Stomach (tissue), 9 donors: Measurements from ENCODE around the gene PCSK4. TPM values are rescaled to one million over a fixed set of nuclear protein-coding genes. Genes with fewer than 3 reads are reported as not detected.
"Not testable (repeated sequence)": the region's sequence is repeated elsewhere in the genome, so short reads cannot be mapped to it uniquely, and the experiment has no call there.

Experiments
- DNase-seq, 2 donors: peaks; one replicate each; pipeline versions ENCODE4 v3.0.0 to v3.0.0-alpha.2; 2013 to 2019
- H3K27ac ChIP-seq, 5 donors: fragments of 200-600 bp in 4 of 5; sonication (generic) in 4 of 5; one replicate each; pipeline ENCODE4 v1.5.1; 2013 to 2019; ENCODE audit warnings: mild to moderate bottlenecking in 1 of 5, moderate library complexity in 1 of 5
- H3K27me3 ChIP-seq, 3 donors: fragments of 200-600 bp; sonication (generic); one replicate each; pipeline ENCODE4 v1.5.1; 2017 to 2019; ENCODE audit warnings: mixed run types in 1 of 3
- H3K36me3 ChIP-seq, 4 donors: fragments of 200-600 bp; sonication (generic); 1 replicate in 3 of 4; 2 replicates in 1 of 4; pipeline ENCODE4 v1.5.1; 2016 to 2019
- H3K4me1 ChIP-seq, 4 donors: fragments of 200-600 bp; sonication (generic); one replicate each; pipeline ENCODE4 v1.5.1; 2016 to 2019
- H3K4me3 ChIP-seq, 4 donors: fragments of 200-600 bp; sonication (generic) in 3 of 4; one replicate each; pipeline ENCODE4 v1.5.1; 2016 to 2019; ENCODE audit warnings: mild to moderate bottlenecking in 1 of 4
- H3K9me3 ChIP-seq, 4 donors: fragments of 200-600 bp; sonication (generic); one replicate each; pipeline ENCODE4 v1.5.1; 2016 to 2019
- CTCF ChIP-seq, 7 experiments: fragments of 450-650 bp in 4 of 7; fragments of 200-600 bp in 3 of 7; sonication (generic) in 3 of 7; IDR thresholded peaks; one replicate each; pipeline ENCODE4 v1.5.1; 2016 to 2019; ENCODE audit warnings: antibody characterized with exemption in 7 of 7, control low read depth in 2 of 7, mild to moderate bottlenecking in 1 of 7
- EP300 ChIP-seq: sonication (generic); formaldehyde crosslinking; IDR thresholded peaks from one replicate; pipeline ENCODE4 v1.6.1; 2017; ENCODE audit warnings: antibody characterized with exemption
- POLR2A ChIP-seq, 4 donors: fragments of 450-650 bp; IDR thresholded peaks; one replicate each; pipeline ENCODE4 v1.6.1; 2016; ENCODE audit warnings: antibody characterized with exemption in 4 of 4, control low read depth in 2 of 4, mild to moderate bottlenecking in 1 of 4, moderate library complexity in 1 of 4
- POLR2AphosphoS5 ChIP-seq, 3 donors: sonication (generic); formaldehyde crosslinking; IDR thresholded peaks; one replicate each; pipeline ENCODE4 v1.6.1; 2016; ENCODE audit warnings: antibody characterized with exemption in 3 of 3
- WGBS, 5 donors: extraction: QIAGEN DNeasy Blood & Tissue Kit in 3 of 5; methylation state at CpG; one replicate each; pipeline versions ENCODE4 v1.1.5 to v1.1.7; 2013 to 2018; 5-methylcytosine and 5-hydroxymethylcytosine counted together
- intact Hi-C: fragments of 100-400 bp; cut with DNase I; formaldehyde crosslinking; loops from one replicate; pipeline ENCODE4 v1.15.1; 2023; ENCODE audit warnings: low total_unique reads
- polyA plus RNA-seq, 3 donors: library from polyadenylated mRNA; stranded (reverse); fragments of 200-250 nt; gene quantifications; one replicate each; pipeline ENCODE4 v1.2.3, GENCODE V29; 2013
- total RNA-seq, 5 donors: library from RNA; depleted of rRNA; stranded (reverse); fragments of >200 nt; gene quantifications; one replicate each; pipeline versions ENCODE4 v1.1.0 to v1.2.3, GENCODE V29; 2014 to 2016
- donor health status: healthy with polysubstance abuse.
- donor health status: Bipolar disorder and iron deficiency.
- donor health status: healthy.

The PCSK4 gene
- total and polyA plus RNA-seq, 8 donors: 1.7 to 26.8 (median 4.1) TPM; not detected in 2

- TF ChIP-seq EP300: no peak
- TF ChIP-seq CTCF (IDR thresholded peaks at IDR 0.05): no peak
- no peak for TF ChIP-seq POLR2A (IDR thresholded peaks at IDR 0.05)
- TF ChIP-seq POLR2AphosphoS5 (IDR thresholded peaks at IDR 0.05): no peak
- peak in 1 of 2 donors; percentile 9 for DNase-seq
- H3K27ac ChIP-seq: no peak overlapping the region
- no peaks in the 10 kb centered on the region for H3K9me3 ChIP-seq
- intact Hi-C loops: no loop called here
- H3K36me3 ChIP-seq: peaks cover 0 to 6% (median 2%) of the 10 kb centered on the region in 4 donors
- H3K4me1 ChIP-seq: peaks cover 18 to 26% (median 23%) of the 10 kb centered on the region in 4 donors
- H3K4me3 ChIP-seq: no peak overlapping the region
- H3K27me3 ChIP-seq: no peaks in the 10 kb centered on the region
- 88 to 94% (median 90%) methylated on average over 16 to 36 of the region's 36 CpGs for WGBS, 5 donors
These were observed 8.2 kb downstream of the PCSK4 start for GRCh38 chr19:1481893-1482360.

- peaks cover 18 to 29% (median 24%) of the 10 kb centered on the region in 4 donors for H3K4me1 ChIP-seq
- WGBS, 5 donors: 77 to 92% (median 80%) methylated on average over 17 to 26 of the region's 26 CpGs
- H3K27me3 ChIP-seq: peaks cover 0 to 3% (median 0%) of the 10 kb centered on the region in 3 donors
- intact Hi-C loops: no loop called here
- peaks cover 0 to 10% (median 5%) of the 10 kb centered on the region in 4 donors for H3K36me3 ChIP-seq
- TF ChIP-seq EP300 (no peak), CTCF (IDR thresholded peaks at IDR 0.05) (no peak), POLR2A (IDR thresholded peaks at IDR 0.05) (no peak), POLR2AphosphoS5 (IDR thresholded peaks at IDR 0.05) (no peak)
- DNase-seq: no peak
- no peak overlapping the region for H3K4me3 ChIP-seq
- no peaks in the 10 kb centered on the region for H3K9me3 ChIP-seq
- no peak overlapping the region for H3K27ac ChIP-seq
These were observed 8.8 kb downstream of the PCSK4 start for GRCh38 chr19:1481224-1481892.

- 0 to 1% (median 0%) methylated on average over 24 to 71 of the region's 71 CpGs for WGBS, 5 donors
- intact Hi-C loops: no loop called here
- peaks cover 0 to 23% (median 1%) of the 10 kb centered on the region in 3 donors for H3K27me3 ChIP-seq
- peak within 1 kb of the TSS; percentile 79 to 89 (median 82) for H3K27ac ChIP-seq
- peaks cover 20 to 33% (median 28%) of the 10 kb centered on the region in 4 donors for H3K4me1 ChIP-seq
- peak within 1 kb of the TSS; percentile 85 to 99 (median 94) for H3K4me3 ChIP-seq
- no peaks in the 10 kb centered on the region for H3K9me3 ChIP-seq
- DNase-seq: peak; percentile 95 to 97
- TF ChIP-seq CTCF (IDR thresholded peaks at IDR 0.05) (no peak), EP300 (no peak), POLR2AphosphoS5 (IDR thresholded peaks at IDR 0.05) (peak; percentile 81 to 97 (median 81))
- peaks cover 0 to 32% (median 27%) of the 10 kb centered on the region in 4 donors for H3K36me3 ChIP-seq
These were observed 11.0 kb downstream of the PCSK4 start, which contains the start of gene C19orf25 for GRCh38 chr19:1478934-1479707. Gene C19orf25 (minus strand): TSS chr19:1479215. CDS start chr19:1478903, 312 bp downstream.

GRCh38 chr19:1477056-1477455 lies 13.1 kb downstream of the PCSK4 start:
- H3K4me3 ChIP-seq, H3K9me3 ChIP-seq, H3K27ac ChIP-seq, DNase-seq, intact Hi-C loops: not testable (repeated sequence)
- WGBS, 5 donors: 86 to 96% (median 94%) methylated on average over 9 of the region's 9 CpGs
- Histone ChIP-seq H3K36me3 (peaks cover 0 to 34% (median 27%) of the 10 kb centered on the region in 4 donors), H3K4me1 (peaks cover 25 to 52% (median 46%) of the 10 kb centered on the region in 4 donors), H3K27me3 (peaks cover 9 to 43% (median 18%) of the 10 kb centered on the region in 3 donors)
